ENCODE results near the gene ANTXR1. TPM values are rescaled to one million over a fixed set of nuclear protein-coding genes. Genes with fewer than 3 reads are reported as not detected.

ANTXR1 gene
- total RNA-seq, 1 experiment from 2014 or later = 25.7 TPM

DNA sequence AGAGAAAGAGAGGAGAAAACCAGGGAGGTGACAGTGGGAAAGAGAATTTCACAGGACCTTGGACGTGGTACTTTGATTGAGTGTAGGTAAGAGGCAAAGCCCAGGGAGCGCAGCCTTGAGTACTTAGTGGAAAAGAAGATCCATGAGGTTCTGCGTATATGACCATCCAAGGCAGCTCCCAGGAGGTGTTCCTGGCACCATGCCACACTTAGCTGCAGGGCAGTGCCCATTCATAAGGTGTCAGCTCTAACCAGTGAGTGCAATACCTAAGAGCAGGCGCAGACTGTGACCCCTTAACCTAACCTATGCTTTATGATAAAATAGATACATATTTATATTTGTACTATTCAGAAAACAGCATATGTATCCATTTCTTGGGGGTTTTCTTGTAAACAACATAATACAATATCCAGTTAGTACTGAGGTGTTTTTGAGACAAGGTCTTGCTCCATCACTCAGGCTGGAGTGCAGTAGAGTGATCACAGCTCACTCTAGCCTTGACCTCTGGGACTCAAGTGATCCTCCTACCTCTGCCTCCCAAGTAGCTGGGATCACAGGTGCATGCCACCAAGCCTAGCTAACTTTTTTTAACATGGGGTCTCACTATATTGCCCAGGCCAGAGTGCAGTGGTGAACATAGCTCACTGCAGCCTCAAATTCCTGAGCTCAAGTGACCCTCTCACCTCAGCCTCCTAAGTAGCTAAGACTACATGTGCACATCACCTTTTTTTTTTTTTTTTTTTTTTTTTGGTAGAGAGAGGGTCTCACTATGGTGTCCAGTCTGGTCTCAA, 199.5 kb downstream of the ANTXR1 start:
- CTCF ChIA-PET = no interaction called here
- Histone ChIP-seq H3K4me3 (replicated peaks in 1 of 2; ENCODE audit: low read depth in 1 of 2, low read length in 2 of 2) (no peak overlapping the region), H3K9ac (ENCODE audit: low read length) (no peak overlapping the region), H3K4me2 (ENCODE audit: low read length) (no peak overlapping the region), H3K27me3 (ENCODE audit: insufficient read depth, low read length) (no peaks in the 10 kb centered on the region), H3K9me2 (ENCODE audit: insufficient read depth) (no peaks in the 10 kb centered on the region), H3K9me3 (ENCODE audit: control insufficient read depth in 1 of 2, insufficient read depth in 1 of 2, low read depth in 1 of 2, low read length in 2 of 2) (no peaks in the 10 kb centered on the region; a peak in 1 of 4 replicates), H3K79me2 (ENCODE audit: insufficient read depth, low read length) (no peaks in the 10 kb centered on the region), H2AFZ (ENCODE audit: low read depth, low read length, poor library complexity, severe bottlenecking) (no peak overlapping the region), H4K20me1 (ENCODE audit: insufficient read depth) (no peaks in the 10 kb centered on the region), H3K4me1 (ENCODE audit: control insufficient read depth in 1 of 2, insufficient read depth in 2 of 2, low read length in 2 of 2) (no peaks in the 10 kb centered on the region), H3K27ac (ENCODE audit: low read depth, low read length) (no peak overlapping the region), H3K36me3 (ENCODE audit: control insufficient read depth in 1 of 2, insufficient read depth in 2 of 2, low read length in 2 of 2) (no peaks in the 10 kb centered on the region)
- no TSS peak for BruUV-seq (replicated peaks)
- DNase-seq (ENCODE audit: low read depth, low spot score) (no peak), ATAC-seq (no peak)
- intact Hi-C loops (cut with micrococcal nuclease) = no loop called here
- RAD21 ChIA-PET (ENCODE audit: low non-redundant PET in 1 of 2, low total read pairs in 2 of 2, uncharacterized antibody in 2 of 2, unreplicated experiment in 2 of 2) = no interaction called here
- TF ChIP-seq, protein P1, sequence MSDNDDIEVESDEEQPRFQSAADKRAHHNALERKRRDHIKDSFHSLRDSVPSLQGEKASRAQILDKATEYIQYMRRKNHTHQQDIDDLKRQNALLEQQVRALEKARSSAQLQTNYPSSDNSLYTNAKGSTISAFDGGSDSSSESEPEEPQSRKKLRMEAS (IDR thresholded peaks at IDR 0.05) = no peak
- no peak for TF ChIP-seq POLR2AphosphoS5 (IDR thresholded peaks at IDR 0.05; ENCODE audit: low read depth, low read length)
- TF ChIP-seq, protein P2, sequence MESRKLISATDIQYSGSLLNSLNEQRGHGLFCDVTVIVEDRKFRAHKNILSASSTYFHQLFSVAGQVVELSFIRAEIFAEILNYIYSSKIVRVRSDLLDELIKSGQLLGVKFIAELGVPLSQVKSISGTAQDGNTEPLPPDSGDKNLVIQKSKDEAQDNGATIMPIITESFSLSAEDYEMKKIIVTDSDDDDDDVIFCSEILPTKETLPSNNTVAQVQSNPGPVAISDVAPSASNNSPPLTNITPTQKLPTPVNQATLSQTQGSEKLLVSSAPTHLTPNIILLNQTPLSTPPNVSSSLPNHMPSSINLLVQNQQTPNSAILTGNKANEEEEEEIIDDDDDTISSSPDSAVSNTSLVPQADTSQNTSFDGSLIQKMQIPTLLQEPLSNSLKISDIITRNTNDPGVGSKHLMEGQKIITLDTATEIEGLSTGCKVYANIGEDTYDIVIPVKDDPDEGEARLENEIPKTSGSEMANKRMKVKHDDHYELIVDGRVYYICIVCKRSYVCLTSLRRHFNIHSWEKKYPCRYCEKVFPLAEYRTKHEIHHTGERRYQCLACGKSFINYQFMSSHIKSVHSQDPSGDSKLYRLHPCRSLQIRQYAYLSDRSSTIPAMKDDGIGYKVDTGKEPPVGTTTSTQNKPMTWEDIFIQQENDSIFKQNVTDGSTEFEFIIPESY (IDR thresholded peaks at IDR 0.05; ENCODE audit: extremely low read depth, insufficient replicate concordance, low read length) = no peak
- TF ChIP-seq CEBPB (IDR thresholded peaks at IDR 0.05; ENCODE audit: low read depth) = no peak
- TF ChIP-seq POLR2A (IDR thresholded peaks at IDR 0.05; ENCODE audit: borderline replicate concordance, extremely low read depth, insufficient read depth, insufficient read length) = no peak
- TF ChIP-seq, protein P3, sequence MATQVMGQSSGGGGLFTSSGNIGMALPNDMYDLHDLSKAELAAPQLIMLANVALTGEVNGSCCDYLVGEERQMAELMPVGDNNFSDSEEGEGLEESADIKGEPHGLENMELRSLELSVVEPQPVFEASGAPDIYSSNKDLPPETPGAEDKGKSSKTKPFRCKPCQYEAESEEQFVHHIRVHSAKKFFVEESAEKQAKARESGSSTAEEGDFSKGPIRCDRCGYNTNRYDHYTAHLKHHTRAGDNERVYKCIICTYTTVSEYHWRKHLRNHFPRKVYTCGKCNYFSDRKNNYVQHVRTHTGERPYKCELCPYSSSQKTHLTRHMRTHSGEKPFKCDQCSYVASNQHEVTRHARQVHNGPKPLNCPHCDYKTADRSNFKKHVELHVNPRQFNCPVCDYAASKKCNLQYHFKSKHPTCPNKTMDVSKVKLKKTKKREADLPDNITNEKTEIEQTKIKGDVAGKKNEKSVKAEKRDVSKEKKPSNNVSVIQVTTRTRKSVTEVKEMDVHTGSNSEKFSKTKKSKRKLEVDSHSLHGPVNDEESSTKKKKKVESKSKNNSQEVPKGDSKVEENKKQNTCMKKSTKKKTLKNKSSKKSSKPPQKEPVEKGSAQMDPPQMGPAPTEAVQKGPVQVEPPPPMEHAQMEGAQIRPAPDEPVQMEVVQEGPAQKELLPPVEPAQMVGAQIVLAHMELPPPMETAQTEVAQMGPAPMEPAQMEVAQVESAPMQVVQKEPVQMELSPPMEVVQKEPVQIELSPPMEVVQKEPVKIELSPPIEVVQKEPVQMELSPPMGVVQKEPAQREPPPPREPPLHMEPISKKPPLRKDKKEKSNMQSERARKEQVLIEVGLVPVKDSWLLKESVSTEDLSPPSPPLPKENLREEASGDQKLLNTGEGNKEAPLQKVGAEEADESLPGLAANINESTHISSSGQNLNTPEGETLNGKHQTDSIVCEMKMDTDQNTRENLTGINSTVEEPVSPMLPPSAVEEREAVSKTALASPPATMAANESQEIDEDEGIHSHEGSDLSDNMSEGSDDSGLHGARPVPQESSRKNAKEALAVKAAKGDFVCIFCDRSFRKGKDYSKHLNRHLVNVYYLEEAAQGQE (IDR thresholded peaks at IDR 0.05; ENCODE audit: low read depth) = no peak
- TF ChIP-seq TCF7L2 (IDR thresholded peaks at IDR 0.05; ENCODE audit: borderline replicate concordance, extremely low read depth, insufficient read depth, insufficient read length) = no peak
- no peak for TF ChIP-seq ZNF274 (IDR thresholded peaks at IDR 0.05; ENCODE audit: low read depth, low read length)
- TF ChIP-seq FOSL1 (IDR thresholded peaks at IDR 0.05; ENCODE audit: low read depth) = no peak
- no peak for TF ChIP-seq CBX3 (IDR thresholded peaks at IDR 0.05; ENCODE audit: low read depth)
- no peak for TF ChIP-seq EZH2phosphoT487 (IDR thresholded peaks at IDR 0.05; ENCODE audit: borderline replicate concordance)
- TF ChIP-seq ELF1 (IDR thresholded peaks at IDR 0.05; ENCODE audit: borderline replicate concordance, low read depth) = no peak
- TF ChIP-seq EZH2 (IDR thresholded peaks at IDR 0.05) = no peak
- TF ChIP-seq JUND (IDR thresholded peaks at IDR 0.05) = no peak
- TF ChIP-seq SRF (IDR thresholded peaks at IDR 0.05; ENCODE audit: low read depth) = no peak
- no peak for TF ChIP-seq ZFX (IDR thresholded peaks at IDR 0.05)
- POLR2A ChIA-PET = no interaction called here

All from HCT116 (cell line).